GM12878 (cell line): ENCODE measurements around the gene SLC17A8. TPM values are rescaled to one million over a fixed set of nuclear protein-coding genes. Genes with fewer than 3 reads are reported as not detected.

Experiments
- ATAC-seq: fragments of 200-7000 bp; cut with Tn5 transposase; 3 replicates; pipeline ENCODE4 v1.9.1; 2020; ENCODE audit warnings: mild to moderate bottlenecking, moderate library complexity
- BruUV-seq: library from RNA; stranded (reverse); fragments of 400-500 nt; replicated peaks from 2 replicates; lab custom pipeline; 2021; lab: Mats Ljungman, UMichigan
- CTCF ChIA-PET: fragments of 300-600 bp; sonication (Branson Sonifier 250); formaldehyde crosslinking; extraction: SDS; loops from one replicate; lab custom pipeline; 2021; ENCODE audit warnings: inconsistent platforms; lab: Yijun Ruan, JAX
- POLR2A ChIA-PET: fragments of 350-600 bp; formaldehyde crosslinking; extraction: SDS; loops from one replicate; lab custom pipeline; 2021; ENCODE audit warnings: inconsistent platforms; lab: Charles Lee
- RAD21 ChIA-PET: fragments of 300-600 bp; sonication (Branson Sonifier 250); formaldehyde crosslinking; loops from one replicate; lab custom pipeline; 2023; ENCODE audit warnings: antibody characterized with exemption; ENCODE audit not compliant: unreplicated experiment; lab: Charles Lee
- SMC1A ChIA-PET: fragments of 300-600 bp; sonication (Branson Sonifier 250); formaldehyde crosslinking; loops from one replicate; lab custom pipeline; 2023; ENCODE audit not compliant: unreplicated experiment, uncharacterized antibody; lab: Charles Lee
- DNase-seq: peaks from one replicate; pipeline ENCODE4 v3.0.0-alpha.2; 2011; ENCODE audit warnings: low read depth, low spot score
- FAIRE-seq: peaks from 3 replicates; lab custom pipeline; 2011; peaks lifted over from hg19 to GRCh38; lab: Jason Lieb, UNC
- H2AFZ ChIP-seq: 2 replicates; pipeline ENCODE4 v1.6.0; 2011; ENCODE audit warnings: low read depth, low read length, control low read depth; ENCODE audit not compliant: control insufficient read depth
- H3K27ac ChIP-seq: 2 replicates; pipeline ENCODE4 v1.5.1; 2011; ENCODE audit warnings: control low read depth; ENCODE audit not compliant: control insufficient read depth, insufficient read depth
- H3K27me3 ChIP-seq, 2 experiments: replicated peaks in 1 of 2; 2 replicates each; pipeline versions ENCODE4 v1.6.0 to v1.6.1; 2011; ENCODE audit warnings: low read length in 1 of 2; ENCODE audit not compliant: control insufficient read depth in 2 of 2, insufficient read depth in 2 of 2
- H3K36me3 ChIP-seq, 2 experiments: 2 replicates each; pipeline ENCODE4 v1.5.1; 2011; ENCODE audit warnings: low read length in 1 of 2; ENCODE audit not compliant: control insufficient read depth in 2 of 2, insufficient read depth in 2 of 2
- H3K4me1 ChIP-seq: 2 replicates; pipeline ENCODE4 v1.6.1; 2011; ENCODE audit warnings: mild to moderate bottlenecking, low read length, moderate library complexity, mixed read lengths; ENCODE audit not compliant: control insufficient read depth, insufficient read depth
- H3K4me2 ChIP-seq: 2 replicates; pipeline ENCODE4 v1.6.0; 2011; ENCODE audit warnings: control low read depth; ENCODE audit not compliant: control insufficient read depth, insufficient read depth
- H3K4me3 ChIP-seq: fragments of 200-600 bp; sonication (generic); 2 replicates; pipeline ENCODE4 v1.5.1; 2016
- H3K79me2 ChIP-seq: 2 replicates; pipeline ENCODE4 v1.6.0; 2011; ENCODE audit warnings: low read length; ENCODE audit not compliant: control insufficient read depth, insufficient read depth
- H3K9ac ChIP-seq: 2 replicates; pipeline ENCODE4 v1.8.0; 2011; ENCODE audit warnings: low read length, control low read depth, mixed read lengths; ENCODE audit not compliant: control insufficient read depth, insufficient read depth
- H3K9me3 ChIP-seq: replicated peaks from 3 replicates; pipeline ENCODE4 v1.5.1; 2011; ENCODE audit warnings: mild to moderate bottlenecking, low read length; ENCODE audit not compliant: control insufficient read depth, insufficient read depth
- H4K20me1 ChIP-seq: 2 replicates; pipeline ENCODE4 v1.6.0; 2011; ENCODE audit not compliant: control insufficient read depth, insufficient read depth
- CHD1 ChIP-seq: IDR thresholded peaks from 2 replicates; pipeline ENCODE4 v1.6.1; 2012; ENCODE audit warnings: low read depth, low read length, improper control_type of control experiment
- EED ChIP-seq: sonication (generic); IDR thresholded peaks from 2 replicates; pipeline ENCODE4 v1.6.1; 2016; ENCODE audit warnings: antibody characterized with exemption, low read depth
- IKZF1 ChIP-seq: fragments of 450-650 bp; conservative IDR thresholded peaks from 2 replicates; pipeline ENCODE4 v1.6.1; 2017; ENCODE audit warnings: antibody characterized with exemption, mild to moderate bottlenecking
- KLF5 ChIP-seq: fragments of 450-650 bp; IDR thresholded peaks from 2 replicates; pipeline ENCODE4 v1.6.1; 2014; ENCODE audit warnings: mild to moderate bottlenecking; ENCODE audit not compliant: partially characterized antibody
- MLLT1 ChIP-seq: fragments of 450-650 bp; IDR thresholded peaks from 2 replicates; pipeline ENCODE4 v1.6.1; 2016; ENCODE audit warnings: mild to moderate bottlenecking
- NR2C2 ChIP-seq: IDR thresholded peaks from 2 replicates; pipeline ENCODE4 v1.6.1; 2011; ENCODE audit warnings: borderline replicate concordance, low read depth; ENCODE audit not compliant: control insufficient read depth, insufficient read length
- RBBP5 ChIP-seq: fragments of 200-600 bp; sonication (generic); conservative IDR thresholded peaks from 2 replicates; pipeline ENCODE4 v1.6.1; 2016
- SMARCA5 ChIP-seq: fragments of 450-650 bp; IDR thresholded peaks from 2 replicates; pipeline ENCODE4 v1.6.1; 2017; ENCODE audit warnings: mild to moderate bottlenecking
- SPI1 ChIP-seq: IDR thresholded peaks from 2 replicates; pipeline ENCODE4 v1.6.1; 2011; ENCODE audit warnings: low read depth, mild to moderate bottlenecking, low read length, moderate library complexity, borderline replicate concordance; ENCODE audit not compliant: insufficient read depth
- TAF1 ChIP-seq: IDR thresholded peaks from 2 replicates; pipeline ENCODE4 v1.6.1; 2011; ENCODE audit warnings: mild to moderate bottlenecking, low read depth, low read length, borderline replicate concordance
- WGBS: methylation state at CpG from one replicate; pipeline ENCODE4 v1.1.6; 2016; ENCODE audit warnings: low lambda C conversion rate; ENCODE audit not compliant: insufficient replicate concordance, insufficient coverage; ENCODE audit errors: missing lambda C conversion rate; 5-methylcytosine and 5-hydroxymethylcytosine counted together
- in situ Hi-C: fragments of 300-500 bp; cut with MboI; formaldehyde crosslinking; loops from 9 replicates; pipeline ENCODE4 v1.14.3; 2018; ENCODE audit warnings: mixed read lengths
- intact Hi-C: fragments of 100-400 bp; cut with micrococcal nuclease; formaldehyde crosslinking; loops from one replicate; pipeline ENCODE4 v1.14.2; 2022; ENCODE audit not compliant: unreplicated experiment
- polyA plus RNA-seq, 11 experiments: library from polyadenylated mRNA; depleted of rRNA in 4 of 11; unstranded in 6 of 11; stranded (reverse) in 5 of 11; fragments of >200 nt; fragmentation: Nextera tagmentation in 4 of 11; fragmentation: Illumina TruSeq in 1 of 11; extraction: Ambion mirVana in 4 of 11; extraction: Trizol in 1 of 11; gene quantifications; 1 replicate in 1 of 11; 2 replicates in 10 of 11; pipeline versions ENCODE4 v1.2.1 to v1.2.3, GENCODE V29; 2011 to 2016; ENCODE audit warnings: inconsistent platforms in 2 of 11, missing spikeins in 2 of 11, low read depth in 1 of 11
- total RNA-seq, 4 experiments: library from RNA; depleted of rRNA in 3 of 4; stranded (reverse); fragments of >200 nt in 3 of 4; fragmentation: Illumina TruSeq in 1 of 4; extraction: Trizol in 1 of 4; gene quantifications; 2 replicates each; pipeline versions ENCODE4 v1.2.1 to v1.2.3, GENCODE V29; 2013 to 2021
- TF ChIP-seq, protein P1 (sequence below): fragments of 450-650 bp; IDR thresholded peaks from 2 replicates; pipeline ENCODE4 v1.6.1; 2017; ENCODE audit warnings: mild to moderate bottlenecking, moderate library complexity

The SLC17A8 gene
- total and polyA plus RNA-seq, 10 of the 15 experiments (the other 5 are each of a cell fraction or from before 2014, with no cell fraction given): 0.18 TPM; not detected in 9

GRCh38 chr12:100376161-100376560 is 19.3 kb downstream of the SLC17A8 start:
- in situ Hi-C loops: no loop called here
- TF ChIP-seq SMARCA5: no peak
- TF ChIP-seq, protein P1, sequence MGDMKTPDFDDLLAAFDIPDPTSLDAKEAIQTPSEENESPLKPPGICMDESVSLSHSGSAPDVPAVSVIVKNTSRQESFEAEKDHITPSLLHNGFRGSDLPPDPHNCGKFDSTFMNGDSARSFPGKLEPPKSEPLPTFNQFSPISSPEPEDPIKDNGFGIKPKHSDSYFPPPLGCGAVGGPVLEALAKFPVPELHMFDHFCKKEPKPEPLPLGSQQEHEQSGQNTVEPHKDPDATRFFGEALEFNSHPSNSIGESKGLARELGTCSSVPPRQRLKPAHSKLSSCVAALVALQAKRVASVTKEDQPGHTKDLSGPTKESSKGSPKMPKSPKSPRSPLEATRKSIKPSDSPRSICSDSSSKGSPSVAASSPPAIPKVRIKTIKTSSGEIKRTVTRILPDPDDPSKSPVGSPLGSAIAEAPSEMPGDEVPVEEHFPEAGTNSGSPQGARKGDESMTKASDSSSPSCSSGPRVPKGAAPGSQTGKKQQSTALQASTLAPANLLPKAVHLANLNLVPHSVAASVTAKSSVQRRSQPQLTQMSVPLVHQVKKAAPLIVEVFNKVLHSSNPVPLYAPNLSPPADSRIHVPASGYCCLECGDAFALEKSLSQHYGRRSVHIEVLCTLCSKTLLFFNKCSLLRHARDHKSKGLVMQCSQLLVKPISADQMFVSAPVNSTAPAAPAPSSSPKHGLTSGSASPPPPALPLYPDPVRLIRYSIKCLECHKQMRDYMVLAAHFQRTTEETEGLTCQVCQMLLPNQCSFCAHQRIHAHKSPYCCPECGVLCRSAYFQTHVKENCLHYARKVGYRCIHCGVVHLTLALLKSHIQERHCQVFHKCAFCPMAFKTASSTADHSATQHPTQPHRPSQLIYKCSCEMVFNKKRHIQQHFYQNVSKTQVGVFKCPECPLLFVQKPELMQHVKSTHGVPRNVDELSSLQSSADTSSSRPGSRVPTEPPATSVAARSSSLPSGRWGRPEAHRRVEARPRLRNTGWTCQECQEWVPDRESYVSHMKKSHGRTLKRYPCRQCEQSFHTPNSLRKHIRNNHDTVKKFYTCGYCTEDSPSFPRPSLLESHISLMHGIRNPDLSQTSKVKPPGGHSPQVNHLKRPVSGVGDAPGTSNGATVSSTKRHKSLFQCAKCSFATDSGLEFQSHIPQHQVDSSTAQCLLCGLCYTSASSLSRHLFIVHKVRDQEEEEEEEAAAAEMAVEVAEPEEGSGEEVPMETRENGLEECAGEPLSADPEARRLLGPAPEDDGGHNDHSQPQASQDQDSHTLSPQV: no peak
- no peak for TF ChIP-seq KLF5
- no peak for TF ChIP-seq TAF1
- TF ChIP-seq EED: no peak
- TF ChIP-seq CHD1: no peak
- no peak for TF ChIP-seq SPI1
- TF ChIP-seq IKZF1: no peak
- no peak for TF ChIP-seq RBBP5
- TF ChIP-seq NR2C2: no peak
- TF ChIP-seq MLLT1: no peak
- TF ChIP-seq, all 136 proteins: peak for 0
- ChIA-PET CTCF (no interaction called here), SMC1A (no interaction called here), RAD21 (no interaction called here), POLR2A (no interaction called here)
- 100% methylated on average over 1 of the region's 1 CpG for WGBS
- DNase-seq: no peak
- no peak overlapping the region for H2AFZ ChIP-seq
- no TSS peak for BruUV-seq
- no peak overlapping the region for H3K4me2 ChIP-seq
- H3K27ac ChIP-seq: no peak overlapping the region
- no peak for FAIRE-seq
- H3K9ac ChIP-seq: no peak overlapping the region
- no peaks in the 10 kb centered on the region for H3K27me3 ChIP-seq
- H3K36me3 ChIP-seq: no peaks in the 10 kb centered on the region
- intact Hi-C loops: no loop called here
- H3K4me1 ChIP-seq: no peaks in the 10 kb centered on the region
- no peaks in the 10 kb centered on the region for H3K9me3 ChIP-seq
- no peaks in the 10 kb centered on the region for H4K20me1 ChIP-seq
- ATAC-seq: no peak
- no peaks in the 10 kb centered on the region for H3K79me2 ChIP-seq
- no peak overlapping the region for H3K4me3 ChIP-seq
